SK-N-MC (cell line): Measurements from ENCODE around the gene SNX18.
"Not testable (repeated sequence)": the region's sequence is repeated elsewhere in the genome, so short reads cannot be mapped to it uniquely, and the experiment has no call there.

Source experiments
- DNase-seq: peaks from one replicate; pipeline ENCODE4 v3.0.0-alpha.2; 2011; ENCODE audit warnings: low read depth, low spot score
- H3K27ac ChIP-seq: fragments of 200-600 bp; sonication (generic); 2 replicates; pipeline ENCODE4 v1.5.1; 2016; ENCODE audit warnings: mixed run types
- H3K36me3 ChIP-seq: fragments of 200-600 bp; sonication (generic); 2 replicates; pipeline ENCODE4 v1.6.1; 2017; ENCODE audit warnings: antibody characterized with exemption, low read length, mixed read lengths; ENCODE audit not compliant: insufficient read depth
- H3K4me3 ChIP-seq: fragments of 200-600 bp; sonication (generic); 2 replicates; pipeline ENCODE4 v1.5.1; 2016
- H3K9ac ChIP-seq: fragments of 200-600 bp; sonication (generic); 2 replicates; pipeline ENCODE4 v1.8.0; 2017; ENCODE audit warnings: mixed run types, mixed read lengths; ENCODE audit not compliant: insufficient read length
- H3K9me3 ChIP-seq: fragments of 200-600 bp; sonication (generic); 2 replicates; pipeline ENCODE4 v1.6.1; 2017; ENCODE audit warnings: low read depth, mild to moderate bottlenecking, antibody characterized with exemption, low read length, moderate library complexity, mixed read lengths
- EZH2 ChIP-seq: fragments of 200-600 bp; sonication (generic); IDR thresholded peaks from one replicate; pipeline ENCODE4 v1.6.1; 2017; ENCODE audit warnings: antibody characterized with exemption
- FOXP2 ChIP-seq: optimal IDR thresholded peaks from 2 replicates; pipeline ENCODE3; 2011; ENCODE audit warnings: mild to moderate bottlenecking, moderate library complexity; ENCODE audit not compliant: insufficient read depth; ENCODE audit errors: extremely low read length, control extremely low read depth
- POLR2AphosphoS5 ChIP-seq: IDR thresholded peaks from 2 replicates; pipeline ENCODE4 v1.6.1; 2012; ENCODE audit warnings: mild to moderate bottlenecking, low read depth, low read length, borderline replicate concordance

Gene SNX18

GRCh38 chr5:54484219-54484894, 33.2 kb upstream of the SNX18 start:
- Histone ChIP-seq H3K36me3 (no peaks in the 10 kb centered on the region), H3K9me3 (no peaks in the 10 kb centered on the region), H3K4me3 (no peak overlapping the region), H3K9ac (no peak overlapping the region), H3K27ac (no peak overlapping the region)
- no peak for DNase-seq
- TF ChIP-seq FOXP2, result no peak
- no peak for TF ChIP-seq EZH2
- TF ChIP-seq POLR2AphosphoS5, result no peak

- H3K9me3 ChIP-seq, H3K4me3 ChIP-seq, H3K36me3 ChIP-seq, H3K27ac ChIP-seq, DNase-seq, H3K9ac ChIP-seq: not testable (repeated sequence)
Observed at GRCh38 chr5:54485659-54486058, 31.9 kb upstream of the SNX18 start.

GRCh38 chr5:54489648-54489979, 27.9 kb upstream of the SNX18 start:
- not testable (repeated sequence) for H3K9ac ChIP-seq, H3K4me3 ChIP-seq, DNase-seq, H3K27ac ChIP-seq, H3K36me3 ChIP-seq, H3K9me3 ChIP-seq

- H3K9me3 ChIP-seq, result no peaks in the 10 kb centered on the region
- no peak overlapping the region for H3K27ac ChIP-seq
- no peaks in the 10 kb centered on the region for H3K36me3 ChIP-seq
- no peak for TF ChIP-seq POLR2AphosphoS5
- no peak for TF ChIP-seq FOXP2
- TF ChIP-seq EZH2, result no peak
- no peak for DNase-seq
- no peak overlapping the region for H3K9ac ChIP-seq
- no peak overlapping the region for H3K4me3 ChIP-seq
Observed at GRCh38 chr5:54491326-54491725, 26.2 kb upstream of the SNX18 start.

- no peak for DNase-seq
- no peak for TF ChIP-seq POLR2AphosphoS5
- TF ChIP-seq EZH2, result no peak
- no peak for TF ChIP-seq FOXP2
- Histone ChIP-seq H3K9ac (no peak overlapping the region), H3K36me3 (no peaks in the 10 kb centered on the region), H3K9me3 (no peaks in the 10 kb centered on the region), H3K27ac (no peak overlapping the region), H3K4me3 (no peak overlapping the region)
Observed at GRCh38 chr5:54492178-54492577, 25.4 kb upstream of the SNX18 start.

GRCh38 chr5:54495027-54495426, 22.5 kb upstream of the SNX18 start:
- no peak for TF ChIP-seq POLR2AphosphoS5
- no peak for TF ChIP-seq EZH2
- no peak for TF ChIP-seq FOXP2
- no peaks in the 10 kb centered on the region for H3K36me3 ChIP-seq
- H3K4me3 ChIP-seq, result no peak overlapping the region
- H3K9me3 ChIP-seq, result no peaks in the 10 kb centered on the region
- H3K9ac ChIP-seq, result no peak overlapping the region
- no peak for DNase-seq
- no peak overlapping the region for H3K27ac ChIP-seq

- Histone ChIP-seq H3K27ac (peak overlapping the region; percentile 98), H3K9me3 (no peaks in the 10 kb centered on the region), H3K9ac (peak overlapping the region; percentile 63), H3K36me3 (peaks cover 10% of the 10 kb centered on the region), H3K4me3 (peak overlapping the region; percentile 78)
- TF ChIP-seq POLR2AphosphoS5 (no peak), EZH2 (no peak), FOXP2 (no peak)
- no peak for DNase-seq
Observed at GRCh38 chr5:54514291-54514690, 3.3 kb upstream of the SNX18 start.

- Histone ChIP-seq H3K4me3 (peak overlapping the region; percentile 78), H3K9ac (peak overlapping the region; percentile 63), H3K36me3 (peaks cover 17% of the 10 kb centered on the region), H3K9me3 (no peaks in the 10 kb centered on the region), H3K27ac (peak overlapping the region; percentile 98)
- no peak for TF ChIP-seq FOXP2
- no peak for TF ChIP-seq POLR2AphosphoS5
- no peak for TF ChIP-seq EZH2
- DNase-seq, result no peak
Observed at GRCh38 chr5:54514841-54515432, 2.6 kb upstream of the SNX18 start.

GRCh38 chr5:54515634-54516033, 1.9 kb upstream of the SNX18 start:
- no peaks in the 10 kb centered on the region for H3K9me3 ChIP-seq

More at GRCh38 chr5:54515634-54516033, 1.9 kb upstream of the SNX18 start:
- Histone ChIP-seq H3K9ac (peak overlapping the region; percentile 80), H3K27ac (peak overlapping the region; percentile 98), H3K36me3 (peaks cover 24% of the 10 kb centered on the region), H3K4me3 (peak overlapping the region; percentile 78)
- no peak for TF ChIP-seq FOXP2
- no peak for TF ChIP-seq POLR2AphosphoS5
- no peak for TF ChIP-seq EZH2
- no peak for DNase-seq
